ENCODE data around the gene GLRA2.
A peak's percentile ranks its signal among the peaks of the same experiment; 100 is the strongest.

The GLRA2 gene

DNA sequence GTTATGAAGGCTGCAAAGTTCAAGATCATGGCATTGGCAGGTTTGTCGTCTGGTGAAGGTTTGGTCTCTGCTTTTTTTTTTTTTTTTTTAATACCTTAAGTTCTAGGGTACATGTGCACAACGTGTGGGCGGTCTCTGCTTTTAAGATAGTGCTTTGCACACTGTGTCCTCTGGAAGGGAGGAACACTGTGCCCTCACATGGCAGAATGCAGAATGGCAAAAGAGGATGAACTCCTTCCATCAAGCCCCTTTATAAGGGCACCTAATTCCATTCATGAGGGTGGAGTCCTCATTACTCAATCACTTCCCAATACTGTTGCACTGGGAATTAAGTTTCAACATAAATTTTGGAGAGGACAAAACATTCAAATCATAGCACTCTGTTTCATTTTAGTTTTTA is 101.4 kb downstream of the GLRA2 start:
- TF ChIP-seq, protein P1, sequence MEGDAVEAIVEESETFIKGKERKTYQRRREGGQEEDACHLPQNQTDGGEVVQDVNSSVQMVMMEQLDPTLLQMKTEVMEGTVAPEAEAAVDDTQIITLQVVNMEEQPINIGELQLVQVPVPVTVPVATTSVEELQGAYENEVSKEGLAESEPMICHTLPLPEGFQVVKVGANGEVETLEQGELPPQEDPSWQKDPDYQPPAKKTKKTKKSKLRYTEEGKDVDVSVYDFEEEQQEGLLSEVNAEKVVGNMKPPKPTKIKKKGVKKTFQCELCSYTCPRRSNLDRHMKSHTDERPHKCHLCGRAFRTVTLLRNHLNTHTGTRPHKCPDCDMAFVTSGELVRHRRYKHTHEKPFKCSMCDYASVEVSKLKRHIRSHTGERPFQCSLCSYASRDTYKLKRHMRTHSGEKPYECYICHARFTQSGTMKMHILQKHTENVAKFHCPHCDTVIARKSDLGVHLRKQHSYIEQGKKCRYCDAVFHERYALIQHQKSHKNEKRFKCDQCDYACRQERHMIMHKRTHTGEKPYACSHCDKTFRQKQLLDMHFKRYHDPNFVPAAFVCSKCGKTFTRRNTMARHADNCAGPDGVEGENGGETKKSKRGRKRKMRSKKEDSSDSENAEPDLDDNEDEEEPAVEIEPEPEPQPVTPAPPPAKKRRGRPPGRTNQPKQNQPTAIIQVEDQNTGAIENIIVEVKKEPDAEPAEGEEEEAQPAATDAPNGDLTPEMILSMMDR (IDR thresholded peaks at IDR 0.05; ENCODE audit: extremely low read depth, missing control alignments), result no peak
- DNase-seq (ENCODE audit: low spot score), result no peak

DNA sequence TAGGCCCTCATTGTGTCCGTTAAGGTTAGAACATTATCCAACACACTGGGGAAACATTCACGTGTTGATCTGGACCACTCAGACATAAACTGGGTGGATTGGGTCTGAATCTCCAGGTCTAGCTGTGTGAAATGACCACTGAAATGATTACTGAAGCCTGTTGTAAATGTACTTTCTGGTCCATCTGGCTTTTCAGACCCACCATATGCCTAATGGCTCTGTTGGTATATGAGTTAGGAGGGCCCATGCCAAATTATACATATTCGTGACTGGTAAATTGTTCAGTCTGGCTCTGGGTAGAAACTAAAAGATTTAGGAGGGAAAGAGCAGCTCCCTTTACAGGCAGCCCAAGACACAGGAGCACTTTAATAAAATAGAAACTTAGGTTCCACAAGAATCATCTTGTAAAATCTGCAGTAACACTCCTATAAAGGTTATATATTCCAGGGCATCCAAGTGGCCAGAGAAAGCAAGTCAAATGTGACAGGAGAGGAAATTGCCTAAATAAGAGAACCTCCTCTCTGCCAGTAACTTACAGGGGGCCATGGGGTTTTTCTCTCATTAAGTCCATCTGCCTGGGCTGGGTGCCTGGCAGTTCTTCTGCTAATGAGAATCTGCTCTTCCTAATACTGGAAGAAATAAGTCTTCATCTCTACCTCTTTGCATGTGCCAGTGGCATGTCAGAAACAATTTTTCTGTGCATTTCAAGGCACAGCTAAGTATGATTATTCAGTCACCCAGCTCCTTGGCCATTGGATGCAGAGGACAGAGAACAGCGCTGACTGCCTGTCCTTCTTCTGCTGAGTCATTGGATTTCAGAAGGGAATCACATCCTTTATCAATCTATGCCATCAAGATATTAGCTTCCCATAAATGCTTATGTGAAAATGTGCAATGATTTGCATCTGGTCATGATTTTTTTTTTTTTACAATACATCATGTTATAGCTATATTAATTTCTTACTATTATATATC is 112.6 kb downstream of the GLRA2 start:
- no peak for DNase-seq (ENCODE audit: low spot score)
- TF ChIP-seq, protein P1 (IDR thresholded peaks at IDR 0.05; ENCODE audit: extremely low read depth, missing control alignments), result no peak

DNA sequence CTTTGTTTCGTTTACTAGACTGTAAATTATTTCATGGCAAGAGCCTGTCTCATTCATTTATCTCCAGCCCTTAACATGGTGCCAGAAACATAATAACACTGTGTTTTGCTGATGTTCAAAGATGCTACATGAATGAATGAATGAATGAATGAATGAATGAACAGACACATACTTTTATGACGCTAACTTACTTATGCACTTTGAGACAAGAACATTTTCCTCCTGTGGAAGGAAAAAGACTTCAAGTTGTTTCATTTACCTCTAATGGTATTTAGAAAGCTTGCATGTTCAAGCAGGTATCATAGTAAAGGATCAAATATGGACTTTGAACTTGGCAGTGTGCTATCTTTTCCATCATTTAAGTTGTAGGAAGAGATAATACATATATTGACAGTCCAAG is 131.6 kb downstream of the GLRA2 start:
- DNase-seq (ENCODE audit: low spot score), result no peak
- TF ChIP-seq, protein P1 (IDR thresholded peaks at IDR 0.05; ENCODE audit: extremely low read depth, missing control alignments), result no peak

DNA sequence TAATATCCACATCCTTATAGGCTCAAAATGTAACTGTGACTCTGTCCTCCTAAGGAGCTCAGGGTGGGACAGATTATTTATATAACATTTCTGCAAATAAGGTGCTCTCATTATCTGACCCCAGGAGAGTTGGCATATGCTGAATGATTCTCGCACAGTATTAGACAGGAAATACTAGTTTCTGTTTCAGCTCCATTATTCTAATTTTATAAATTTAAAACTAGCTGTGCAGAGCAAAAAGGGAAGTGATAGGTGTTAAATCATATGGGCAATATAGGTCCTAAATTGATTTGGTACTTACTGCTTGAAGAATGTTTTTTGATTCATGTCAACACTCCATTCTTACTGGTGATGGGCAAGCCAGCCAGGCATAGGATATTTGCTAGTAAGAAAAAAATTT is 141.5 kb downstream of the GLRA2 start:
- DNase-seq (ENCODE audit: low spot score), result peak; percentile 5
- TF ChIP-seq, protein P1 (IDR thresholded peaks at IDR 0.05; ENCODE audit: extremely low read depth, missing control alignments), result no peak

DNA sequence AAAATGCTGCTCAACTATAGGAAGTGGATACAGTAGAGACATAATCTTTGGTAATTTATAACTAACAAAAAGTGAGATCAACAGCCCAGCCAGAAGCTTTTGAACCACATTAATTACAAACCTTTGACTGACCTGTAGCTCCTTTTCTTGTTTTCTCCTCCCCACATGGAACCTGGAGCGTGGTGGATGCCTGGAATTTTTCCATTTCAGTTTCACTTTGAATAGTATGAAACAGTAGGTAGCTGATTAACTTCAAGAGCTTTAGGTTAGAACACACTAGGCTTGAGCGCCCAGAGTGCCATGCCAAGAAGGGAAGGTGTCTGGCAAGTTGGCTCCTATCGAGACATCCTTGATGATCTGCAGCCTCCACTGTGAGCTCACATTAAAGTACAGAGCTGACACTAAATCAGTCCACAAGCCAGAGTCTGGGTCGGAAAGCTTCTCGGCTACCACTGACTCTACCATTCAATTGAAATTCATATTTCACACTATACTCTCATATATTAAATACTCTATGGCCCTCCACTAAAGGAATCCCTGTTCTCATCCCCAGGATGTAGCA is 143.4 kb downstream of the GLRA2 start:
- DNase-seq (ENCODE audit: low spot score), result no peak
- TF ChIP-seq, protein P1 (IDR thresholded peaks at IDR 0.05; ENCODE audit: extremely low read depth, missing control alignments), result no peak

DNA sequence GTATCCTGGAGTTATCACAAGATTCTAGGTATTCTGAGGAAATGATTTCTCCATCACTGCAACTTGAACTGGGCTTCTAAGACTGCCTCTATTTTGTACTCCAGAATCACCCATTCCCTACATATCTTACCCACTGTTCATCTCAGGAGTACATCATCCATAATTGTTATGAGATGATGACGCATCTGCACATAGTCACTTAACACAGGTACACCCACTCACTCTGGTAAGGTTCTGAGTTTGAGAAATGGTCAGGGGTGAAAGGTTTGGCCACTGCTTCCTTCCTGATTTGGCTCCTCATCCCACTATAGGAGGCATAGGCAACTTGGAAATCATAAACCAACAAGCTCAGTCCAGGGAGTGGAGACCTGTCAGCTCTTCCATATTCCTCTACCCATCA is 143.9 kb downstream of the GLRA2 start:
- TF ChIP-seq, protein P1 (IDR thresholded peaks at IDR 0.05; ENCODE audit: extremely low read depth, missing control alignments), result no peak
- no peak for DNase-seq (ENCODE audit: low spot score)

DNA sequence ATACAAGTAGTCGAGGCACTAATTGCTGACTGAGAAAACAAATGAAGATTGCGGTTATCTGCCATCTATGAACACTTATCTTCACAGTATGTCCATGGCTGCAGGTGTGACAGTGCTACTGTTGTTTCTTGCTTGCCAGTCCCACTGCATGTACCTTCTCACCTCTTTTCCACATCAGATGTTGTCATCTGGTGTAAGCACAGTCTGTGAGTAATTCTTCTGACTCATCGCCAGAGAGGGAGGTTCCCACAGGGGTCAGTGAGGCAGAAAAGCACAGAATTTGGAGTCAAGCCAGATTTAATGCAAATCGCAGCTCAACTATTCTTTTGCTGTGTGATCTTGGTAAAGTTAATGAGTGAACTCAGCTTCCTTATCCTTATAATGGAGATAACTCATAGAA is 144.4 kb downstream of the GLRA2 start:
- peak; percentile 43 for DNase-seq (ENCODE audit: low spot score)
- TF ChIP-seq, protein P1 (IDR thresholded peaks at IDR 0.05; ENCODE audit: extremely low read depth, missing control alignments), result no peak

Data from GM20000 (cell line).